HUES48 (cell line): ENCODE results near the gene PLXNA2.

Experiments used
- H3K27ac ChIP-seq: one replicate; pipeline ENCODE4 v1.7.0; 2013; ENCODE audit warnings: low read depth, low read length, inconsistent platforms
- H3K27me3 ChIP-seq: 2 replicates; pipeline ENCODE4 v1.6.1; 2013; ENCODE audit warnings: mild to moderate bottlenecking, low read length; ENCODE audit not compliant: control insufficient read depth, insufficient read depth
- H3K36me3 ChIP-seq: 2 replicates; pipeline ENCODE4 v1.6.1; 2013; ENCODE audit warnings: low read length; ENCODE audit not compliant: control insufficient read depth, insufficient read depth
- H3K4me1 ChIP-seq: 2 replicates; pipeline ENCODE4 v1.6.1; 2013; ENCODE audit warnings: mild to moderate bottlenecking, low read length; ENCODE audit not compliant: control insufficient read depth, insufficient read depth
- H3K4me3 ChIP-seq: 2 replicates; pipeline ENCODE4 v1.5.1; 2013; ENCODE audit warnings: mild to moderate bottlenecking, low read depth, low read length
- H3K9ac ChIP-seq: 2 replicates; pipeline ENCODE4 v1.6.1; 2013; ENCODE audit warnings: mild to moderate bottlenecking, low read depth, low read length, moderate library complexity
- H3K9me3 ChIP-seq: 2 replicates; pipeline ENCODE4 v1.6.1; 2013; ENCODE audit warnings: low read length; ENCODE audit not compliant: control insufficient read depth, insufficient read depth

The PLXNA2 gene

GRCh38 chr1:208243967-208244916 lies at the start of gene PLXNA2:
Gene PLXNA2, minus strand, starts transcription at chr1:208244384. Its CDS starts 26,462 bp downstream, at chr1:208217922.
- Histone ChIP-seq H3K9ac (no peak within 1 kb of the TSS), H3K4me3 (peak within 1 kb of the TSS; percentile 62), H3K9me3 (no peaks in the 10 kb centered on the region), H3K27me3 (peaks cover 70% of the 10 kb centered on the region), H3K36me3 (no peaks in the 10 kb centered on the region), H3K27ac (no peak within 1 kb of the TSS), H3K4me1 (peaks cover 16% of the 10 kb centered on the region)

GRCh38 chr1:208292908-208293307 lies 48.7 kb upstream of the PLXNA2 start:
- no peaks in the 10 kb centered on the region for H3K27me3 ChIP-seq
- H3K36me3 ChIP-seq: no peaks in the 10 kb centered on the region
- H3K9me3 ChIP-seq: no peaks in the 10 kb centered on the region
- H3K9ac ChIP-seq: no peak overlapping the region
- H3K4me1 ChIP-seq: peaks cover 11% of the 10 kb centered on the region
- no peak overlapping the region for H3K4me3 ChIP-seq
- no peak overlapping the region for H3K27ac ChIP-seq

- H3K36me3 ChIP-seq: no peaks in the 10 kb centered on the region
- no peaks in the 10 kb centered on the region for H3K9me3 ChIP-seq
- no peak overlapping the region for H3K27ac ChIP-seq
- no peak overlapping the region for H3K9ac ChIP-seq
- peaks cover 11% of the 10 kb centered on the region for H3K4me1 ChIP-seq
- H3K27me3 ChIP-seq: no peaks in the 10 kb centered on the region
- no peak overlapping the region for H3K4me3 ChIP-seq
Measured at GRCh38 chr1:208291923-208292711, 47.9 kb upstream of the PLXNA2 start.

GRCh38 chr1:208291129-208291528 lies 46.9 kb upstream of the PLXNA2 start:
- no peaks in the 10 kb centered on the region for H3K27me3 ChIP-seq
- no peak overlapping the region for H3K27ac ChIP-seq
- H3K4me1 ChIP-seq: peaks cover 11% of the 10 kb centered on the region
- no peak overlapping the region for H3K4me3 ChIP-seq
- no peaks in the 10 kb centered on the region for H3K36me3 ChIP-seq
- no peaks in the 10 kb centered on the region for H3K9me3 ChIP-seq
- no peak overlapping the region for H3K9ac ChIP-seq

GRCh38 chr1:208289716-208290115 lies 45.5 kb upstream of the PLXNA2 start:
- Histone ChIP-seq H3K27me3 (no peaks in the 10 kb centered on the region), H3K9me3 (no peaks in the 10 kb centered on the region), H3K36me3 (no peaks in the 10 kb centered on the region), H3K9ac (no peak overlapping the region), H3K27ac (no peak overlapping the region), H3K4me1 (peaks cover 11% of the 10 kb centered on the region), H3K4me3 (no peak overlapping the region)

GRCh38 chr1:208288495-208288894 lies 44.3 kb upstream of the PLXNA2 start:
- Histone ChIP-seq H3K4me3 (no peak overlapping the region), H3K4me1 (peaks cover 11% of the 10 kb centered on the region), H3K9ac (no peak overlapping the region), H3K36me3 (no peaks in the 10 kb centered on the region), H3K27me3 (no peaks in the 10 kb centered on the region), H3K27ac (no peak overlapping the region), H3K9me3 (no peaks in the 10 kb centered on the region)

- Histone ChIP-seq H3K9ac (no peak overlapping the region), H3K4me1 (peaks cover 25% of the 10 kb centered on the region; the same call in 1 of the 2 replicates), H3K27me3 (peaks cover 7% of the 10 kb centered on the region)
Measured at GRCh38 chr1:208280681-208281450, 36.7 kb upstream of the PLXNA2 start.

GRCh38 chr1:208279826-208280588 lies 35.8 kb upstream of the PLXNA2 start:
- H3K9me3 ChIP-seq: no peaks in the 10 kb centered on the region
- no peak overlapping the region for H3K27ac ChIP-seq
- H3K4me3 ChIP-seq: no peak overlapping the region
- H3K27me3 ChIP-seq: peaks cover 7% of the 10 kb centered on the region
- H3K9ac ChIP-seq: no peak overlapping the region
- peaks cover 25% of the 10 kb centered on the region; the same call in 1 of the 2 replicates for H3K4me1 ChIP-seq
- H3K36me3 ChIP-seq: no peaks in the 10 kb centered on the region

More at GRCh38 chr1:208280681-208281450, 36.7 kb upstream of the PLXNA2 start:
- no peak overlapping the region for H3K27ac ChIP-seq
- no peak overlapping the region for H3K4me3 ChIP-seq
- H3K36me3 ChIP-seq: no peaks in the 10 kb centered on the region
- no peaks in the 10 kb centered on the region for H3K9me3 ChIP-seq

- H3K27ac ChIP-seq: no peak overlapping the region
- no peak overlapping the region for H3K4me3 ChIP-seq
- no peak overlapping the region for H3K9ac ChIP-seq
- H3K9me3 ChIP-seq: no peaks in the 10 kb centered on the region
- H3K27me3 ChIP-seq: peaks cover 7% of the 10 kb centered on the region
- no peaks in the 10 kb centered on the region for H3K36me3 ChIP-seq
- peaks cover 25% of the 10 kb centered on the region; the same call in 1 of the 2 replicates for H3K4me1 ChIP-seq
Measured at GRCh38 chr1:208278638-208279037, 34.5 kb upstream of the PLXNA2 start.
